Measurements from ENCODE around the gene ARL15.

Gene ARL15

GRCh38 chr5:54275361-54275760 lies 35.0 kb downstream of the ARL15 start:
- DNase-seq (ENCODE audit: low read depth, low spot score) = no peak
- no peaks in the 10 kb centered on the region for H3K9me3 ChIP-seq (ENCODE audit: low read depth, low read length)
- H3K36me3 ChIP-seq (ENCODE audit: insufficient read depth, low read length) = no peaks in the 10 kb centered on the region
- H3K27ac ChIP-seq = no peak overlapping the region
- TF ChIP-seq EZH2 (IDR thresholded peaks at IDR 0.05) (no peak), POLR2AphosphoS5 (IDR thresholded peaks at IDR 0.05; ENCODE audit: borderline replicate concordance, low read depth, low read length) (no peak), FOXP2 (optimal IDR thresholded peaks at IDR 0.05; ENCODE audit: control extremely low read depth, extremely low read length, insufficient read depth) (no peak)
- no peak overlapping the region for H3K9ac ChIP-seq (ENCODE audit: insufficient read length)
- no peak overlapping the region for H3K4me3 ChIP-seq

- Histone ChIP-seq H3K4me3 (no peak overlapping the region), H3K27ac (no peak overlapping the region), H3K9ac (ENCODE audit: insufficient read length) (no peak overlapping the region), H3K36me3 (ENCODE audit: insufficient read depth, low read length) (no peaks in the 10 kb centered on the region), H3K9me3 (ENCODE audit: low read depth, low read length) (no peaks in the 10 kb centered on the region)
- DNase-seq (ENCODE audit: low read depth, low spot score) = no peak
- TF ChIP-seq FOXP2 (optimal IDR thresholded peaks at IDR 0.05; ENCODE audit: control extremely low read depth, extremely low read length, insufficient read depth) = no peak
- no peak for TF ChIP-seq POLR2AphosphoS5 (IDR thresholded peaks at IDR 0.05; ENCODE audit: borderline replicate concordance, low read depth, low read length)
- no peak for TF ChIP-seq EZH2 (IDR thresholded peaks at IDR 0.05)
Measured at GRCh38 chr5:54274944-54275343, 35.4 kb downstream of the ARL15 start.

DNA sequence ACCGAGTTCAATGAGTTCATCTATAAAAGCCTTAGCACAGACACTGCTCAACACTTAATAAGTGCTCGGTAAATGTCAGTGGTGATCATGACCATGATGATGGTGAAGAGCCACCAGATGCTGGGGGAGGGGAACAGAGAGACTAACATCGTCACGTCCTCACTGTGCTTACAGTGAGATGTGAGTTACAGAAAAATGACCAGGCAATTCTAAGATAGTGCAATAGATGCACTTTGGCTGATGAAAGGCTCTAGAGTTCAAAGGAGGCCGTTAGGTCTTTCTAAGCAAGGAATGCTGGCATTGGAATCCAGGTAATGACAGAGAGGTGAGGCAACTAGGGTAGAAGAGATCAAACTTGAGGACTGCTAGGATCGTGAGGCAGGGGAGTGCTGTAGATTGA lies 36.7 kb downstream of the ARL15 start:
- DNase-seq (ENCODE audit: low read depth, low spot score) = no peak
- no peak overlapping the region for H3K27ac ChIP-seq
- no peak for TF ChIP-seq FOXP2 (optimal IDR thresholded peaks at IDR 0.05; ENCODE audit: control extremely low read depth, extremely low read length, insufficient read depth)
- no peak for TF ChIP-seq EZH2 (IDR thresholded peaks at IDR 0.05)
- no peak for TF ChIP-seq POLR2AphosphoS5 (IDR thresholded peaks at IDR 0.05; ENCODE audit: borderline replicate concordance, low read depth, low read length)
- no peaks in the 10 kb centered on the region for H3K9me3 ChIP-seq (ENCODE audit: low read depth, low read length)
- H3K9ac ChIP-seq (ENCODE audit: insufficient read length) = no peak overlapping the region
- no peak overlapping the region for H3K4me3 ChIP-seq
- no peaks in the 10 kb centered on the region for H3K36me3 ChIP-seq (ENCODE audit: insufficient read depth, low read length)

GRCh38 chr5:54272746-54273145 lies 37.6 kb downstream of the ARL15 start:
- no peak for TF ChIP-seq EZH2 (IDR thresholded peaks at IDR 0.05)
- no peak for TF ChIP-seq POLR2AphosphoS5 (IDR thresholded peaks at IDR 0.05; ENCODE audit: borderline replicate concordance, low read depth, low read length)
- TF ChIP-seq FOXP2 (optimal IDR thresholded peaks at IDR 0.05; ENCODE audit: control extremely low read depth, extremely low read length, insufficient read depth) = no peak
- no peak for DNase-seq (ENCODE audit: low read depth, low spot score)
- Histone ChIP-seq H3K36me3 (ENCODE audit: insufficient read depth, low read length) (no peaks in the 10 kb centered on the region), H3K9me3 (ENCODE audit: low read depth, low read length) (no peaks in the 10 kb centered on the region), H3K27ac (no peak overlapping the region), H3K4me3 (no peak overlapping the region), H3K9ac (ENCODE audit: insufficient read length) (no peak overlapping the region)

DNA sequence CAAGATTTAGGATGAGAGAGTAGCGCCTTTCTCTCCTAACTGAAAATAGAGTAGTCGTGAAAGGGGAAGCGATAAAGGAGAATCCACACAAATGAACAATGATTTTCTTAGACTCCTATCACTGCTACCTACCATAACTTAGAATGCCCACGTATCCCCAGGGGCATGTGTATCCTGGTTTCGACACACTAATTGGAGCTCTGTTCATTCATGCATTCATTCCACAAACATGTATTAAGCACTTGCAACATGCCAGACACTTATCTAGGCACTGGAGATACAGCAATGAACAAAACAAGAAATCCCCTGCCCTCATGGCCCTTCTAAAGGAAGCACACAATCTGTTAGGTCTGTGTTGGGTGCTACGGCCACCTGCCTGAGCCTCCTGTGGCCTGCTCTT lies 40.0 kb downstream of the ARL15 start:
- H3K27ac ChIP-seq = no peak overlapping the region
- H3K9me3 ChIP-seq (ENCODE audit: low read depth, low read length) = no peaks in the 10 kb centered on the region
- no peak for DNase-seq (ENCODE audit: low read depth, low spot score)
- TF ChIP-seq FOXP2 (optimal IDR thresholded peaks at IDR 0.05; ENCODE audit: control extremely low read depth, extremely low read length, insufficient read depth) (no peak), POLR2AphosphoS5 (IDR thresholded peaks at IDR 0.05; ENCODE audit: borderline replicate concordance, low read depth, low read length) (no peak), EZH2 (IDR thresholded peaks at IDR 0.05) (no peak)
- H3K36me3 ChIP-seq (ENCODE audit: insufficient read depth, low read length) = no peaks in the 10 kb centered on the region
- H3K9ac ChIP-seq (ENCODE audit: insufficient read length) = no peak overlapping the region
- H3K4me3 ChIP-seq = no peak overlapping the region

DNA sequence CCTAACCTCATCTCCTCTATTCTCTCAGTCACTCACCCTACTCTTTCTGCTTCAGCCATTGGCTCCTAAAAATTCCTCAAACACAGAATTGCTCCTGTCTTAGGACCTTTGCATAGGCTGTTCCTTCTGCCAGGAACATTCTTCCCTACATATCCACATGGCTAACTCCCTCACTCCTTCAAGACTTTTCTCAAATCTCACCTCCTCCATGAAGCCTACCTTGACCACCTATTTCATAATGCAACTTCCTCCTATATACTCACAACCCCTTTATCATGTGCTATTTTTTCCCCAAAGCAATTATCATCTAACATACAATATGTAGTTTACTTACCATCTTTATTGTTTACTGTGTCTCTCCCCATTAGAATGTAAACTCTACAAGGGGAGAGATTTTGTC lies 45.8 kb downstream of the ARL15 start:
- no peaks in the 10 kb centered on the region for H3K9me3 ChIP-seq (ENCODE audit: low read depth, low read length)
- H3K36me3 ChIP-seq (ENCODE audit: insufficient read depth, low read length) = no peaks in the 10 kb centered on the region
- no peak for DNase-seq (ENCODE audit: low read depth, low spot score)
- no peak overlapping the region for H3K9ac ChIP-seq (ENCODE audit: insufficient read length)
- TF ChIP-seq POLR2AphosphoS5 (IDR thresholded peaks at IDR 0.05; ENCODE audit: borderline replicate concordance, low read depth, low read length) = no peak
- no peak for TF ChIP-seq FOXP2 (optimal IDR thresholded peaks at IDR 0.05; ENCODE audit: control extremely low read depth, extremely low read length, insufficient read depth)
- no peak overlapping the region for H3K27ac ChIP-seq
- H3K4me3 ChIP-seq = no peak overlapping the region

- Histone ChIP-seq H3K9me3 (ENCODE audit: low read depth, low read length) (no peaks in the 10 kb centered on the region), H3K36me3 (ENCODE audit: insufficient read depth, low read length) (no peaks in the 10 kb centered on the region), H3K4me3 (no peak overlapping the region), H3K27ac (no peak overlapping the region), H3K9ac (ENCODE audit: insufficient read length) (no peak overlapping the region)
- TF ChIP-seq FOXP2 (optimal IDR thresholded peaks at IDR 0.05; ENCODE audit: control extremely low read depth, extremely low read length, insufficient read depth) (no peak), EZH2 (IDR thresholded peaks at IDR 0.05) (no peak), POLR2AphosphoS5 (IDR thresholded peaks at IDR 0.05; ENCODE audit: borderline replicate concordance, low read depth, low read length) (no peak)
- DNase-seq (ENCODE audit: low read depth, low spot score) = no peak
Measured at GRCh38 chr5:54263447-54263846, 46.9 kb downstream of the ARL15 start.

- TF ChIP-seq FOXP2 (optimal IDR thresholded peaks at IDR 0.05; ENCODE audit: control extremely low read depth, extremely low read length, insufficient read depth) (no peak), EZH2 (IDR thresholded peaks at IDR 0.05) (no peak), POLR2AphosphoS5 (IDR thresholded peaks at IDR 0.05; ENCODE audit: borderline replicate concordance, low read depth, low read length) (no peak)
- H3K36me3 ChIP-seq (ENCODE audit: insufficient read depth, low read length) = no peaks in the 10 kb centered on the region
- no peak for DNase-seq (ENCODE audit: low read depth, low spot score)
- no peak overlapping the region for H3K4me3 ChIP-seq
- no peaks in the 10 kb centered on the region for H3K9me3 ChIP-seq (ENCODE audit: low read depth, low read length)
- no peak overlapping the region for H3K9ac ChIP-seq (ENCODE audit: insufficient read length)
- no peak overlapping the region for H3K27ac ChIP-seq
Measured at GRCh38 chr5:54261596-54261995, 48.8 kb downstream of the ARL15 start.

- Histone ChIP-seq H3K27ac (no peak overlapping the region), H3K9ac (ENCODE audit: insufficient read length) (no peak overlapping the region), H3K36me3 (ENCODE audit: insufficient read depth, low read length) (no peaks in the 10 kb centered on the region), H3K9me3 (ENCODE audit: low read depth, low read length) (no peaks in the 10 kb centered on the region), H3K4me3 (no peak overlapping the region)
- no peak for DNase-seq (ENCODE audit: low read depth, low spot score)
- no peak for TF ChIP-seq POLR2AphosphoS5 (IDR thresholded peaks at IDR 0.05; ENCODE audit: borderline replicate concordance, low read depth, low read length)
- no peak for TF ChIP-seq EZH2 (IDR thresholded peaks at IDR 0.05)
- TF ChIP-seq FOXP2 (optimal IDR thresholded peaks at IDR 0.05; ENCODE audit: control extremely low read depth, extremely low read length, insufficient read depth) = no peak
Measured at GRCh38 chr5:54259981-54260380, 50.4 kb downstream of the ARL15 start.
